GM23338 (cell line): Measurements from ENCODE around the gene KRT7. TPM values are rescaled to one million over a fixed set of nuclear protein-coding genes. Genes with fewer than 3 reads are reported as not detected.

Experiments
- ATAC-seq: fragments of 200-7000 bp; cut with Tn5 transposase; 3 replicates; pipeline ENCODE4 v1.9.1; 2020
- DNase-seq: peaks from one replicate; pipeline ENCODE4 v3.0.0-alpha.2; 2015; ENCODE audit warnings: low spot score
- H2AFZ ChIP-seq: fragments of 200-600 bp; sonication (generic); 2 replicates; pipeline ENCODE4 v1.8.0; 2016; ENCODE audit warnings: antibody characterized with exemption, mild to moderate bottlenecking, moderate library complexity
- H3F3A ChIP-seq: fragments of 200-600 bp; sonication (generic); replicated peaks from 2 replicates; pipeline ENCODE4 v1.8.0; 2017; ENCODE audit warnings: antibody characterized with exemption, mixed run types, low read depth
- H3K27ac ChIP-seq: fragments of 200-600 bp; sonication (generic); 2 replicates; pipeline ENCODE4 v1.6.1; 2016; ENCODE audit warnings: low read depth
- H3K27me3 ChIP-seq: fragments of 200-600 bp; sonication (generic); 2 replicates; pipeline ENCODE4 v1.8.0; 2016; ENCODE audit warnings: mild to moderate bottlenecking, mixed run types, moderate library complexity; ENCODE audit not compliant: insufficient read depth
- H3K36me3 ChIP-seq: fragments of 200-600 bp; sonication (generic); 2 replicates; pipeline ENCODE4 v1.8.0; 2016; ENCODE audit warnings: mild to moderate bottlenecking; ENCODE audit not compliant: insufficient read depth
- H3K4me1 ChIP-seq: fragments of 200-600 bp; sonication (generic); 2 replicates; pipeline ENCODE4 v1.8.0; 2016; ENCODE audit warnings: mild to moderate bottlenecking, moderate library complexity; ENCODE audit not compliant: insufficient read depth
- H3K4me2 ChIP-seq: fragments of 200-600 bp; sonication (generic); 2 replicates; pipeline ENCODE4 v1.7.1; 2017; ENCODE audit warnings: mixed run types
- H3K4me3 ChIP-seq: fragments of 200-600 bp; sonication (generic); 2 replicates; pipeline ENCODE4 v1.6.1; 2016; ENCODE audit warnings: mixed run types
- H3K79me2 ChIP-seq: fragments of 200-600 bp; sonication (generic); replicated peaks from 2 replicates; pipeline ENCODE4 v1.8.0; 2017; ENCODE audit warnings: mild to moderate bottlenecking; ENCODE audit not compliant: insufficient read depth
- H3K9me2 ChIP-seq: fragments of 200-600 bp; sonication (generic); 2 replicates; pipeline ENCODE4 v1.8.0; 2017; ENCODE audit not compliant: insufficient read depth
- H4K20me1 ChIP-seq: fragments of 200-600 bp; sonication (generic); replicated peaks from 2 replicates; pipeline ENCODE4 v1.8.0; 2017; ENCODE audit warnings: mild to moderate bottlenecking; ENCODE audit not compliant: insufficient read depth
- H3K27ac Mint-ChIP-seq: 2 replicates; pipeline ENCODE4 v1.8.0; 2020; ENCODE audit warnings: inconsistent platforms, mild to moderate bottlenecking, moderate library complexity, mixed read lengths
- H3K27me3 Mint-ChIP-seq: 3 replicates; pipeline ENCODE4 v1.8.0; 2022; ENCODE audit warnings: low read depth, mild to moderate bottlenecking, moderate library complexity, mixed read lengths, inconsistent platforms; ENCODE audit not compliant: insufficient read depth, poor library complexity
- H3K36me3 Mint-ChIP-seq: 3 replicates; pipeline ENCODE4 v1.8.0; 2021; ENCODE audit warnings: low read depth, mild to moderate bottlenecking, inconsistent platforms, moderate library complexity, mixed read lengths
- H3K4me1 Mint-ChIP-seq: 3 replicates; pipeline ENCODE4 v1.8.0; 2020; ENCODE audit warnings: mild to moderate bottlenecking, inconsistent platforms, mixed read lengths
- H3K4me3 Mint-ChIP-seq: 3 replicates; pipeline ENCODE4 v1.8.0; 2021; ENCODE audit warnings: moderate library complexity, mild to moderate bottlenecking, inconsistent platforms, mixed read lengths
- H3K9me3 Mint-ChIP-seq: 3 replicates; pipeline ENCODE4 v1.8.0; 2020; ENCODE audit warnings: moderate library complexity, mild to moderate bottlenecking, inconsistent platforms, mixed read lengths
- CTCF ChIP-seq, 2 experiments: fragments of 200-600 bp in 1 of 2; sonication (generic) in 1 of 2; conservative IDR thresholded peaks; 2 replicates each; pipeline versions ENCODE4 v1.5.1 to v1.6.1; 2016 to 2017; ENCODE audit warnings: antibody characterized with exemption in 2 of 2, low read depth in 2 of 2, mild to moderate bottlenecking in 2 of 2, moderate library complexity in 1 of 2
- ETS1 ChIP-seq: IDR thresholded peaks from 2 replicates; pipeline ENCODE4 v1.6.1; 2016; ENCODE audit warnings: antibody characterized with exemption
- EZH2 ChIP-seq: fragments of 200-600 bp; sonication (generic); IDR thresholded peaks from one replicate; pipeline ENCODE4 v1.8.0; 2017; ENCODE audit warnings: antibody characterized with exemption, mild to moderate bottlenecking, low read depth; ENCODE audit not compliant: unreplicated experiment
- ZNF114 ChIP-seq: fragments of 250-450 bp; sonication (Bioruptor Pico); IDR thresholded peaks from 2 replicates; pipeline ENCODE4 v1.5.0; 2020; ENCODE audit warnings: mild to moderate bottlenecking, moderate library complexity
- ZNF331 ChIP-seq: fragments of 250-450 bp; sonication (Bioruptor Pico); IDR thresholded peaks from 2 replicates; pipeline ENCODE4 v1.5.0; 2020; ENCODE audit warnings: low read depth, mild to moderate bottlenecking, moderate library complexity
- ZNF462 ChIP-seq: fragments of 250-450 bp; sonication (Bioruptor Pico); IDR thresholded peaks from 2 replicates; pipeline ENCODE4 v1.5.0; 2020; ENCODE audit warnings: mild to moderate bottlenecking, moderate library complexity
- polyA plus RNA-seq: library from polyadenylated mRNA; unstranded; fragments of >200 nt; fragmentation: Nextera tagmentation; extraction: Ambion mirVana; gene quantifications from 2 replicates; pipeline ENCODE4 v1.2.1, GENCODE V29; 2016
- total RNA-seq: library from RNA; depleted of rRNA; stranded (reverse); fragments of >200 nt; shearing (Covaris generic); gene quantifications from 2 replicates; pipeline ENCODE4 v1.2.3, GENCODE V29; 2014

The KRT7 gene
- total and polyA plus RNA-seq, 2 experiments from 2014 or later, result 6.5 to 9.4 TPM

GRCh38 chr12:52203079-52203921, 29.7 kb upstream of the KRT7 start (continued):
- no peak for TF ChIP-seq ZNF462 (CRISPR knock-in tag)
- no peak for TF ChIP-seq CTCF (conservative IDR thresholded peaks at IDR 0.05; ENCODE audit: low read depth in 2 of 2)

- H3K9me2 ChIP-seq, result no peaks in the 10 kb centered on the region
- peaks cover 5% of the 10 kb centered on the region for H3K4me1 ChIP-seq
- H2AFZ ChIP-seq, result no peak overlapping the region
- H3K27me3 ChIP-seq, result no peaks in the 10 kb centered on the region
- Mint-ChIP-seq H3K27ac (no peak overlapping the region), H3K9me3 (no peaks in the 10 kb centered on the region; the same call in 2 of the 3 replicates), H3K36me3 (no peaks in the 10 kb centered on the region), H3K27me3 (peaks cover 2% of the 10 kb centered on the region), H3K4me1 (peaks cover 25% of the 10 kb centered on the region), H3K4me3 (no peak overlapping the region; the same call in 2 of the 3 replicates)
- no peak overlapping the region for H3K4me3 ChIP-seq
- H3K4me2 ChIP-seq, result no peak overlapping the region
- ATAC-seq, result no peak
- H3K27ac ChIP-seq, result no peak overlapping the region
- no peaks in the 10 kb centered on the region for H3K79me2 ChIP-seq
- H3F3A ChIP-seq, result no peaks in the 10 kb centered on the region
- H3K36me3 ChIP-seq, result no peaks in the 10 kb centered on the region
- no peaks in the 10 kb centered on the region for H4K20me1 ChIP-seq
- DNase-seq, result no peak
- TF ChIP-seq EZH2 (no peak), ETS1 (no peak), ZNF114 (CRISPR knock-in tag) (no peak), ZNF331 (CRISPR knock-in tag) (no peak), CTCF (conservative IDR thresholded peaks at IDR 0.05; ENCODE audit: low read depth in 2 of 2) (no peak)
Measured at GRCh38 chr12:52204095-52204930, 28.7 kb upstream of the KRT7 start.
